Measurements from ENCODE around the gene CTSO.

CTSO gene

DNA sequence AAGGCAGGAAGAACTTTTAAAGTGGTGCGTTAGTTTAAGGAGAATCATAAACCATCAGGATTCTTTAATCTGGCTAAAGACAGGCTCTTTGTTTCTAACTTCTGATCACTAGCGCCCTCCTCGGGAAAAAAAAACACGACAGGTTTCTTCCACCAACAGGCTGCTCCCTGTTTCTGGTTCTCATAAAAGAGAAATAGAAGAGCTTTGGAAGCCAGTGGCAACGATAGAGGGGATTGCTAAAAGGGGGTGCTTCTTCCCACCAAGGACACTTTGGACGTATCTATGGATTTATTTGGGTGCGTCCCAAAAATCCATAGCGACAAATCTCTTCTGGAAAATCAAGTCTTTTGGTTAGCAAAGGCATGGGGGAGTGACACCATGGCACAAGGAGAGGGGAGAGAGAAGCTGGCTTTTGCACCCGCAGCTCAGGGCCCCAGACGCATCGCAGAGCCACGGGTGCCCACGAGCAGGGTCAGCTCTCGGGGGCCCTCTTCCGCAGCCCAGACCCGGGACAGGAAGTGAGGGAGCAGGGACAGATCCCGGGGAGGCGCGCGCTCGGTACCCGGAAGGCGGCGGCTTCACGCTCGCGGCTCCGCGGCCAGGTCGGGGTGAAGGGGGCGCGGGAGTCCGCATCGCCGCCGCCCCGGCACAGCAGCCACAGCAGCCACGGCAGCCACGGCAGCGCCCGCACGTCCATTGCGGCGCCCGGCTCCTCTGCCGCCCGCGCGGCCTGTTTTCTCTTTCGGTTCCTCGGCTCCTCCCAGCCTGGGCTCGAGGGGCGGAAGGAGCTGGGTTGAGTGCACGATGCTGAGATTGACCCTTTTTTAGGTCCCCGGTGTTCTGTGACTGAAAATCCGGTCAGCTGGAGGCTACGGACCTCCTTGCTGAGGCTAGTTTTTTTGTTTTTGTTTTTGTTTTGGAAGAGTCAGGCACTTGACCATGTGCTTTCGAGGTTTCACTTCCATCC is at the start of gene CTSO:
CTSO (minus strand) TSS at position 716 of the 967 bp plus-strand sequence; CDS start at position 697, 19 bp downstream.
- DNase-seq, result peak; percentile 38

DNA sequence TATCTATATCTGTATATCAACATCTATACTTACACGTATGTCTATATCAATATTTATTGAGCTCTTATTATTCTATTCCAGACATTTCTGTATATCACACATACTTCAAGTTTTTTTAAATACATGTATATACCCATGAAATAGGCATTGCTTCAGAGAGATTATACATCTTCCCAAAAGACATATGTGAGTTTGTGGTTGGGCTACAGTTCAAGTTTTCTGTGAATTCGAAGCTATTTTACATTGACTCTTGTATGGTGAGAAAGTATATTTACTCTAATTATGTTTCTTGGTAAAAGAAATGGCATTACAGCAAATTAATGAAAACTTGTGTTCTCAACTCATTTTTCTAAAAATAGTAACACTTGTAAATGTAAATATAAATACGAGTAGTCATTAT is 46.8 kb upstream of the CTSO start:
- DNase-seq, result no peak

GRCh38 chr4:155999725-156000124 is 46.1 kb upstream of the CTSO start:
- DNase-seq, result no peak

DNA sequence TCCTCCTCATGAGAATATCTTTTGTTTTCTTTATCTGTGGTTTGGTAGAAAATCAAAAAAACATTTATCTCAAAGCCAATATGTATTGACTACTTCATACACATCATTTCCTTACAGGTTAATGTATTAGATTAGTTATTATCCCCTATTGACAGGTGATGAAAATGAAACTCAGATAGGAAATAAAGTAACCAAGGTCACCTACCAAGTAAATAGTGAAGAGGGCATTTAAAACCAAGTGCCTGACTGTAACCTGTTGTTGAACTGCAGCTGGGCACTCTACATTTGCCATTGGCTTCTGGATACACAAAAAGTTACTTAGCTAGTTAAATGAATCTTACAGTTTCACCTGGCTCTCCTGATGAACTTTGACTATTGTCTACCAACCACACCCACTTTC is 41.4 kb upstream of the CTSO start:
- no peak for DNase-seq

DNA sequence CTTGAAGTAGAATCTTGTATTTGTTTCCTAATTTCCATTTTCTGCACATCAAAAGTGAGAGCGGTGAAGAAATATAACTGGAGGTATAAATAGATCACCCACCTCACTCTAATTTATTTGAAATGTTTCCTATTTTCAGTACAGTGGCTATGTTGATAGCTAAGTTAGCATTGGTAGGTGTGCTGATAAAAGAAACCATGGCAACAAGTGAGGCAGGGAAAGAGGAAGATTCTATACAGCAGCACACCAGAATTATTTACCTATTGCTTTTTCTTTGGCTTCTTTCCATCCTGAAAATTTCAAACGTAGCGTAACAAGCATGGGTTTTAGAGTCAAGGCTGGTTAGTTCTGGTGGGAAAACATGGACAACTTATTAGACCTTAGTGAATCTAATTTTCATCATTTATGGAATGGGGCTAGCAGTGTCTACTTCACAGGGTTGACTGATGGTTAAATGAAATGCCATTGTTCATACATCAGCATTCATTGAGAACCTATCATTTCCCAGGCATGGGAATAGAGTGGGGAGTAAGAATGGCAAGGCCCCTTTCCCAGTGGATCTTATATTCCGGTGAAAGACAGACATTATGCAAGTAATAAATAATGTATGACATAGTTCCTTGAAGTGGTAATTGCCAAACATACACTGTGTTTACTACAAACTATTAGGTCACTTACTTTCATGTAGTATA is 30.6 kb upstream of the CTSO start:
- DNase-seq, result no peak

GRCh38 chr4:155982736-155983385 is 29.2 kb upstream of the CTSO start:
- DNase-seq, result no peak

GRCh38 chr4:155978810-155979209 is 25.1 kb upstream of the CTSO start:
- no peak for DNase-seq

GRCh38 chr4:155975511-155975910 is 21.8 kb upstream of the CTSO start:
- DNase-seq, result no peak

- no peak for DNase-seq
Measured at GRCh38 chr4:155974996-155975395, 21.3 kb upstream of the CTSO start.

- DNase-seq, result no peak
Measured at GRCh38 chr4:155974476-155974749, 20.7 kb upstream of the CTSO start.

- no peak for DNase-seq
Measured at GRCh38 chr4:155973639-155974475, 20.2 kb upstream of the CTSO start.

DNA sequence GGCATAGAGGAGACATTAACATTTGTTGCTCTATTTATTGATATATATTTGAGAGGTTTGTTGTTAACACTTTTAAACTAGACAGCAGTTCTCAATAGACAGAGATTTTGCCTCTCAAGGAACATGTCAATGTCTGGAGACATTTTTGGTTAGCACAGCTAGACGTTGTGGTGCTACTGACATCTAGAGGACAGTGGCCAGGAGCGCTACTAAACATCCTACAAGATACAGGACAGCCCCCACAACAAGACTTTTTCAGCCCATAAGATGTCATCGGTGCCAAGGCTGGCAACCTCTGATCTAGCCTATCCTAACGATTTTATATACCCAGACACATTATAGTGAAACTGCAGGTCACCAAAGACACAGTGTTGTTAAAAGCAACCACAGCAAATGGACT is 18.4 kb upstream of the CTSO start:
- DNase-seq, result no peak

- no peak for DNase-seq
Measured at GRCh38 chr4:155966731-155967395, 13.2 kb upstream of the CTSO start.

GRCh38 chr4:155966171-155966570 is 12.5 kb upstream of the CTSO start:
- no peak for DNase-seq

DNA sequence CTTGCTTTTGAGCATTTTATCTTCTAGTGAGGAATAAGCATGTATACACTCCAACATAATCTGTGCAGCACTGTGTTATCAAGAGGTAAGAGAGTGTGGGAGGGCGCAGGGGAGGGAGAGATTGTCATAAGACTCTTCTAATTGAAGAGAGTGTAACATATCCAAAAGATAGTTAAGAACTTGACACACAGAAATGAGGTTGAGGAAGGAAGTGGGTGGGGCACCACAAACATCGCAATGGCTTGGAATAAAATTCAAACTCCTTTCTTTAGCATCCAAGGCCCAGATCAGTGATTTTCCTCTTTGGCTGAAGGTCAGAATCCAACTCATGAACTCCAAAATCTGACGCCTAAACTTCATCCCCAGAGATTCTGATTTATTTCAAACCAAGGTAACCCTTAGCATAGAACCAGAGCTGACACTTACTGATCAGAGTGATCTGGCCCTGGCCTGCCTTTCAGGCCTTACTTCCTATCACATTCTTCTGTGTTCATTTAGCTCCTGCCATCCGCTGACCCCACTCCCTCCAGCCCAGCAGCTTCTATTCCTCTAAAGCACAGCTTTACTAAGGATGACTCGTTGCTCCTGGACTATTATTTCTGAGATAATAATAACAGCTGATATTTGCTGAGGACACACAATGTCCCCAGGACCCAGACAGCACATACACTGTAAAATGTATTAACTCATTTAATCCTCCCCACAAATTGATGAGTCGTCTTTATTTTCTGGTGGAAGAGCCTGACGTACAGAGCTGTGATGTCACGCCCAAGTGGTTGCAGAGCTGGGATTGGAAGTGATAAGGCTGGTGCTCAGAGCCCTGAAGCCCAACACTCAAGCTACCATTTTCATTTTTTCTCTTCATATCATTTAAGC is 10.6 kb upstream of the CTSO start:
- no peak for DNase-seq

DNA sequence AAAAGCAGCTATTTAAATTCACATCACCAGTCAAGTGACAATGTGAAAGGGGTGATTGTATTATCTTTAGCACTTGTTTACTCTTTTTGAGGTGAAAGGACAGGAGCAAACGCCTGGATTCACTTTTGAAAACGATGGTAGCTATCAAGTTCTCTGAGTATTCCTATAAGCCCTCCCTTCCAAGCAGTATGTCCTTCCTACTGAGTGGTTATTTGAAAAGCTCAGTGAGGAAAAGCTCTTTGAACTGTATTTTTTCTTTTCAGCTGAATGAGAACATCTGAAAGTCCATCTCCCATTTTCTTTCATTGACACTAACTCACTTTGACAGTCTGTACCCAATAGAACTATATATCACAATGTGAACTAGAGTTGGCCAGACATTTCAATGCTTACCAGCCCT is 9.1 kb upstream of the CTSO start:
- no peak for DNase-seq

DNA sequence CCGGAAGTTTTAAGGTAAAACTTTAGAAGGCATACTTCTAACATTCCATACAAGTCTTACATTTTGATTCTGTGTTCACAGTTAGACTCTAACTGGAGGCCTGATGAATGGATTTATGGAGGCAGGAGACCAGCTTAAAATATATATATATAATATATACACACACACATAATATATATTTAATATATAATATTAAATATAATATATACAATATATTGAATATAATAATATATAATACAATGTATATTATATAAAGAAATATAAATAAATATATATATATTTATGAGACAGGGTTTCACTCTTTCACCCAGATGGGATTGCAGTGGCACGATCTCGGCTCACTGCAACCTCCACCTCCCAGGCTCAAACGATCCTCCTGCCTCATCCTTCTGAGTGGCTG is 7.9 kb upstream of the CTSO start:
- DNase-seq, result no peak

GRCh38 chr4:155960522-155960921 is 6.9 kb upstream of the CTSO start:
- DNase-seq, result no peak

- DNase-seq, result no peak
Measured at GRCh38 chr4:155959417-155959816, 5.8 kb upstream of the CTSO start.

GRCh38 chr4:155956461-155956860 is 2.8 kb upstream of the CTSO start:
- DNase-seq, result no peak

DNA sequence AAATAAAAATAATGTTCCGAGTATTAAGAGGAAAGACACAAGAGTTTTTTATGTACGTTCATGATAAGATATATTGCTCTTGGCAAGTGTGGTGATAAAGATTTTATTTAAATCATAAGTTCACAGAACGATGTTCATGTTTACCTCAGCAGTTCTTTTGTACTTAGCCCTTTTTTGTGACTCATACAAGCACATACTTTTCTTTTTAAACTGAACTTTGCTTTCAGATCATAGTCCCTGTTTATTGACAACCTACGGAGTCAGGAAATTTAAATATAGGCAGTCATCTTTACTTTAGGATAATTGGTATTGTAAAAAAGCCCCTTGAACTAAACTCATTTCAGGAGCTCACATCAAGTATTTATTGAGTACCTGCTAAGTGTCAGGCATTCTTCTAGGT is 1.3 kb upstream of the CTSO start:
- DNase-seq, result no peak

All from KG1 (cell line).